DND-41 (cell line): ENCODE measurements around the gene TAS2R4.
A peak's percentile ranks its signal among the peaks of the same experiment; 100 is the strongest.

Source experiments
- EZH2 ChIP-seq: IDR thresholded peaks from 3 replicates; pipeline ENCODE4 v1.6.1; 2012; ENCODE audit warnings: borderline replicate concordance, low read depth, mild to moderate bottlenecking, moderate library complexity, low read length, inconsistent platforms; ENCODE audit not compliant: severe bottlenecking
- TF ChIP-seq, protein P1 (sequence below): IDR thresholded peaks from 2 replicates; pipeline ENCODE4 v1.5.1; 2012; ENCODE audit warnings: borderline replicate concordance, low read length, moderate library complexity, mild to moderate bottlenecking; ENCODE audit not compliant: poor library complexity, severe bottlenecking; ENCODE audit errors: extremely low read depth

DNA sequence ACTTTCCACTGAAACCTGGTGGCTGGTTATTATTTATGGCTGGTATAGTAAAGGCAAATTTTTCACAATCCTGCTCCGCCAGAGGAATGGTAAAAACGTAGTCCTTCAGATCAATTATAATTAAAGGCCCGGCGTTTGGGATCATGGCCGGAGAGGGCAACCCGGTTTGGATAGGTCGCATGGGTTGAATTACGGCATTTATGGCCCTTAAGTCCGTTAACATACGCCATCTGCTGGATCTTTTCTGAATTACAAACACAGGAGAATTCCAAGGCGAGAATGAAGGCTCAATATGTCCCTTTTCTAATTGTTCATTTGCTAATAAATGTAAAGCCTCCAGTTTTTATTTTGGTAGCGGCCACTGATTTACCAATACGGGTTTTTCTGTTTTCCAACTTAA lies 23.8 kb upstream of the TAS2R4 start:
- TF ChIP-seq EZH2: no peak
- TF ChIP-seq, protein P1, sequence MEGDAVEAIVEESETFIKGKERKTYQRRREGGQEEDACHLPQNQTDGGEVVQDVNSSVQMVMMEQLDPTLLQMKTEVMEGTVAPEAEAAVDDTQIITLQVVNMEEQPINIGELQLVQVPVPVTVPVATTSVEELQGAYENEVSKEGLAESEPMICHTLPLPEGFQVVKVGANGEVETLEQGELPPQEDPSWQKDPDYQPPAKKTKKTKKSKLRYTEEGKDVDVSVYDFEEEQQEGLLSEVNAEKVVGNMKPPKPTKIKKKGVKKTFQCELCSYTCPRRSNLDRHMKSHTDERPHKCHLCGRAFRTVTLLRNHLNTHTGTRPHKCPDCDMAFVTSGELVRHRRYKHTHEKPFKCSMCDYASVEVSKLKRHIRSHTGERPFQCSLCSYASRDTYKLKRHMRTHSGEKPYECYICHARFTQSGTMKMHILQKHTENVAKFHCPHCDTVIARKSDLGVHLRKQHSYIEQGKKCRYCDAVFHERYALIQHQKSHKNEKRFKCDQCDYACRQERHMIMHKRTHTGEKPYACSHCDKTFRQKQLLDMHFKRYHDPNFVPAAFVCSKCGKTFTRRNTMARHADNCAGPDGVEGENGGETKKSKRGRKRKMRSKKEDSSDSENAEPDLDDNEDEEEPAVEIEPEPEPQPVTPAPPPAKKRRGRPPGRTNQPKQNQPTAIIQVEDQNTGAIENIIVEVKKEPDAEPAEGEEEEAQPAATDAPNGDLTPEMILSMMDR: peak; percentile 49
